ENCODE data around the gene TLK1. TPM values are rescaled to one million over a fixed set of nuclear protein-coding genes. Genes with fewer than 3 reads are reported as not detected.
"Not testable (repeated sequence)": the region's sequence is repeated elsewhere in the genome, so short reads cannot be mapped to it uniquely, and the experiment has no call there.

The TLK1 gene
- total and polyA plus RNA-seq, 2 donors (not counting 3 experiments of a cell fraction or from before 2014, with no cell fraction given): 5.8 to 62.7 TPM

GRCh38 chr2:171163261-171163660 is 2.6 kb upstream of the TLK1 start:
- H3K4me3 ChIP-seq (replicated peaks in 1 of 3; ENCODE audit: insufficient read depth in 1 of 3, low read depth in 1 of 3, low read length in 3 of 3): no peak overlapping the region
- no peaks in the 10 kb centered on the region for H3K27me3 ChIP-seq (ENCODE audit: control insufficient read depth in 2 of 2, insufficient read depth in 2 of 2, low read length in 2 of 2)
- dilution Hi-C loops (cut with MboI; ENCODE audit: extremely low pct_ligation_motif_present, low sequenced_read_pairs) (no loop called here), intact Hi-C loops (cut with micrococcal nuclease) (no loop called here)
- no peak overlapping the region for H3K27ac ChIP-seq (ENCODE audit: insufficient read depth, low read depth, low read length)
- H3K79me2 ChIP-seq (ENCODE audit: control insufficient read depth, insufficient read depth, low read length): peaks cover 21% of the 10 kb centered on the region
- H3K9me3 ChIP-seq (replicated peaks; ENCODE audit: control insufficient read depth, insufficient read depth, low read length): no peaks in the 10 kb centered on the region
- no peaks in the 10 kb centered on the region for H3K36me3 ChIP-seq (ENCODE audit: control insufficient read depth in 2 of 2, extremely low read depth in 1 of 2, insufficient read depth in 2 of 2, low read length in 2 of 2)
- peaks cover 12% of the 10 kb centered on the region for H3K4me1 ChIP-seq (ENCODE audit: control insufficient read depth, extremely low read depth, insufficient read depth, low read length)
- no peak overlapping the region for H3K9ac ChIP-seq (replicated peaks; ENCODE audit: extremely low read depth, insufficient read depth, low read length)
- no peak for FAIRE-seq
- no peak for DNase-seq (ENCODE audit: low read depth, low spot score)
- H2AFZ ChIP-seq (ENCODE audit: low read depth, low read length): no peak overlapping the region
- ChIA-PET POLR2A (no interaction called here), CTCF (interaction anchor here (1.1 to 2.3 kb wide), 3 partner anchors 10 to 253 kb away, joined by 3 to 9 read pairs (median 3); no protein-coding TSS in a partner anchor)
- H3K4me2 ChIP-seq (ENCODE audit: insufficient read depth, low read length): no peak overlapping the region
- peaks cover 3% of the 10 kb centered on the region for H4K20me1 ChIP-seq (replicated peaks; ENCODE audit: control insufficient read depth, extremely low read depth, insufficient read depth, low read length)
- TF ChIP-seq EZH2 (IDR thresholded peaks at IDR 0.05; ENCODE audit: borderline replicate concordance, low read depth, low read length, severe bottlenecking) (no peak), GATA2 (IDR thresholded peaks at IDR 0.05; ENCODE audit: insufficient read depth, insufficient read length, low read depth, low read length) (no peak), JUN (IDR thresholded peaks at IDR 0.05; ENCODE audit: borderline replicate concordance, insufficient read depth, insufficient read length, low read depth) (no peak), POLR2A (IDR thresholded peaks at IDR 0.05; ENCODE audit: low read depth, low read length) (no peak), FOS (IDR thresholded peaks at IDR 0.05; ENCODE audit: borderline replicate concordance, insufficient read depth, low read length) (no peak), MYC (IDR thresholded peaks at IDR 0.05; ENCODE audit: low read depth, low read length) (no peak), POLR2AphosphoS5 (IDR thresholded peaks at IDR 0.05; ENCODE audit: insufficient read depth, low read depth, low read length) (no peak), MAX (IDR thresholded peaks at IDR 0.05; ENCODE audit: insufficient read depth, insufficient read length) (no peak), CTCF (IDR thresholded peaks at IDR 0.05; ENCODE audit: extremely low read depth in 1 of 2, insufficient read depth in 1 of 2, low read depth in 1 of 2, low read length in 2 of 2) (no peak)
- no peaks in the 10 kb centered on the region for H3K9me1 ChIP-seq (replicated peaks; ENCODE audit: control insufficient read depth, extremely low read depth, insufficient read depth, low read length)
- BruUV-seq (replicated peaks): no TSS peak

GRCh38 chr2:171162522-171163197 is 2.0 kb upstream of the TLK1 start:
- CTCF ChIA-PET: interaction anchor here (1.1 to 5.7 kb wide), 5 partner anchors 11 to 253 kb away, joined by 3 to 81 read pairs (median 4); no protein-coding TSS in a partner anchor
- H3K9me1 ChIP-seq (replicated peaks; ENCODE audit: control insufficient read depth, extremely low read depth, insufficient read depth, low read length); H3K27me3 ChIP-seq (ENCODE audit: control insufficient read depth in 2 of 2, insufficient read depth in 2 of 2, low read length in 2 of 2); dilution Hi-C loops (cut with MboI; ENCODE audit: extremely low pct_ligation_motif_present, low sequenced_read_pairs); H3K4me3 ChIP-seq (replicated peaks in 1 of 3; ENCODE audit: insufficient read depth in 1 of 3, low read depth in 1 of 3, low read length in 3 of 3); intact Hi-C loops (cut with micrococcal nuclease); H2AFZ ChIP-seq (ENCODE audit: low read depth, low read length); H4K20me1 ChIP-seq (replicated peaks; ENCODE audit: control insufficient read depth, extremely low read depth, insufficient read depth, low read length); POLR2A ChIA-PET; BruUV-seq (replicated peaks); DNase-seq (ENCODE audit: low read depth, low spot score); H3K9ac ChIP-seq (replicated peaks; ENCODE audit: extremely low read depth, insufficient read depth, low read length); FAIRE-seq; H3K36me3 ChIP-seq (ENCODE audit: control insufficient read depth in 2 of 2, extremely low read depth in 1 of 2, insufficient read depth in 2 of 2, low read length in 2 of 2); H3K9me3 ChIP-seq (replicated peaks; ENCODE audit: control insufficient read depth, insufficient read depth, low read length); H3K4me2 ChIP-seq (ENCODE audit: insufficient read depth, low read length); H3K27ac ChIP-seq (ENCODE audit: insufficient read depth, low read depth, low read length): not testable (repeated sequence)
- Histone ChIP-seq H3K79me2 (ENCODE audit: control insufficient read depth, insufficient read depth, low read length) (peaks cover 27% of the 10 kb centered on the region), H3K4me1 (ENCODE audit: control insufficient read depth, extremely low read depth, insufficient read depth, low read length) (peaks cover 13% of the 10 kb centered on the region)

Measured in endothelial cell of umbilical vein (primary cell).